CD4-positive, alpha-beta T cell treated with Interleukin-4 for 1 hour (primary cell): ENCODE measurements around the gene GRIN3B.
A peak's percentile ranks its signal among the peaks of the same experiment; 100 is the strongest.
"Not testable (repeated sequence)": the region's sequence is repeated elsewhere in the genome, so short reads cannot be mapped to it uniquely, and the experiment has no call there.

Source experiments
- DNase-seq, 2 donors: peaks; one replicate each; pipeline ENCODE4 v3.0.0-alpha.2; 2020 to 2022

Gene GRIN3B

GRCh38 chr19:1020868-1021425 is 20.7 kb downstream of the GRIN3B start, which contains the start of gene TMEM259:
TMEM259 (minus strand) TSS chr19:1021123; CDS start chr19:1020996, 127 bp downstream.
- peak; percentile 97 to 98 for DNase-seq

- not testable (repeated sequence) for DNase-seq
These were observed 23.6 kb downstream of the GRIN3B start for GRCh38 chr19:1023883-1024188.

- not testable (repeated sequence) for DNase-seq
These were observed 24.9 kb downstream of the GRIN3B start for GRCh38 chr19:1025080-1025479.

- peak; percentile 49 to 62 for DNase-seq
These were observed 26.0 kb downstream of the GRIN3B start, which contains the start of gene CNN2 for GRCh38 chr19:1025960-1026782. CNN2 (plus strand) TSS chr19:1026608; CDS start chr19:1026662, 54 bp downstream.

GRCh38 chr19:1026783-1027649 is 26.8 kb downstream of the GRIN3B start:
- peak; percentile 35 to 40 for DNase-seq

GRCh38 chr19:1027650-1028061 is 27.4 kb downstream of the GRIN3B start:
- DNase-seq = peak in 1 of 2 donors; percentile 26

- DNase-seq = peak; percentile 65 to 71
These were observed 28.1 kb downstream of the GRIN3B start for GRCh38 chr19:1028062-1028926.

- no peak for DNase-seq
These were observed 32.1 kb downstream of the GRIN3B start for GRCh38 chr19:1032264-1032867.

GRCh38 chr19:1035998-1036621 is 35.9 kb downstream of the GRIN3B start:
- DNase-seq = no peak

- DNase-seq = no peak
These were observed 37.4 kb downstream of the GRIN3B start for GRCh38 chr19:1037621-1038064.

GRCh38 chr19:1038978-1039645 is 38.9 kb downstream of the GRIN3B start:
- no peak for DNase-seq

GRCh38 chr19:1039646-1040475 is 39.6 kb downstream of the GRIN3B start, which contains the start of gene ABCA7:
ABCA7 (plus strand) TSS chr19:1040107; CDS start chr19:1041362, 1,255 bp downstream.
- peak; percentile 98 to 99 for DNase-seq

- peak; percentile 93 to 94 for DNase-seq
These were observed 40.5 kb downstream of the GRIN3B start for GRCh38 chr19:1040476-1041271.

- DNase-seq = no peak
These were observed 41.1 kb downstream of the GRIN3B start for GRCh38 chr19:1041272-1041834.

- no peak for DNase-seq
These were observed 41.8 kb downstream of the GRIN3B start for GRCh38 chr19:1041835-1042685.

- DNase-seq = no peak
These were observed 42.7 kb downstream of the GRIN3B start for GRCh38 chr19:1042689-1043511.

GRCh38 chr19:1045247-1045603 is 45.0 kb downstream of the GRIN3B start:
- DNase-seq = peak; percentile 82 to 86
